GM12878 (cell line): Measurements from ENCODE around the gene TRAPPC3. TPM values are rescaled to one million over a fixed set of nuclear protein-coding genes. Genes with fewer than 3 reads are reported as not detected.

Experiments
- ATF7 ChIP-seq: fragments of 450-650 bp; IDR thresholded peaks from 2 replicates; pipeline ENCODE4 v1.6.1; 2016; ENCODE audit warnings: low read depth, mild to moderate bottlenecking
- BHLHE40 ChIP-seq, 2 experiments: fragments of 450-650 bp in 1 of 2; IDR thresholded peaks; 2 replicates each; pipeline ENCODE4 v1.6.1; 2011 to 2017; ENCODE audit warnings: low read depth in 2 of 2, borderline replicate concordance in 1 of 2, improper control_type of control experiment in 1 of 2, low read length in 1 of 2, mild to moderate bottlenecking in 1 of 2
- GABPA ChIP-seq: IDR thresholded peaks from 2 replicates; pipeline ENCODE4 v1.6.1; 2014; ENCODE audit warnings: antibody characterized with exemption, low read depth, mild to moderate bottlenecking, inconsistent platforms
- MTA3 ChIP-seq: IDR thresholded peaks from 2 replicates; pipeline ENCODE4 v1.6.1; 2012; ENCODE audit warnings: low read length, inconsistent platforms, borderline replicate concordance
- NFYA ChIP-seq: IDR thresholded peaks from 2 replicates; pipeline ENCODE4 v1.6.1; 2011; ENCODE audit warnings: low read depth, mild to moderate bottlenecking, low read length, improper control_type of control experiment, borderline replicate concordance
- REST ChIP-seq: IDR thresholded peaks from 2 replicates; pipeline ENCODE4 v1.6.1; 2012; ENCODE audit warnings: mild to moderate bottlenecking, low read depth, low read length
- TBL1XR1 ChIP-seq: IDR thresholded peaks from 2 replicates; pipeline ENCODE4 v1.6.1; 2012; ENCODE audit warnings: low read depth, low read length, improper control_type of control experiment
- TCF3 ChIP-seq: IDR thresholded peaks from 2 replicates; pipeline ENCODE4 v1.6.1; 2012; ENCODE audit warnings: low read depth, mild to moderate bottlenecking, low read length, borderline replicate concordance; ENCODE audit not compliant: insufficient read depth
- polyA plus RNA-seq, 11 experiments: library from polyadenylated mRNA; depleted of rRNA in 4 of 11; unstranded in 6 of 11; stranded (reverse) in 5 of 11; fragments of >200 nt; fragmentation: Nextera tagmentation in 4 of 11; fragmentation: Illumina TruSeq in 1 of 11; extraction: Ambion mirVana in 4 of 11; extraction: Trizol in 1 of 11; gene quantifications; 1 replicate in 1 of 11; 2 replicates in 10 of 11; pipeline versions ENCODE4 v1.2.1 to v1.2.3, GENCODE V29; 2011 to 2016; ENCODE audit warnings: inconsistent platforms in 2 of 11, missing spikeins in 2 of 11, low read depth in 1 of 11
- total RNA-seq, 4 experiments: library from RNA; depleted of rRNA in 3 of 4; stranded (reverse); fragments of >200 nt in 3 of 4; fragmentation: Illumina TruSeq in 1 of 4; extraction: Trizol in 1 of 4; gene quantifications; 2 replicates each; pipeline versions ENCODE4 v1.2.1 to v1.2.3, GENCODE V29; 2013 to 2021

The TRAPPC3 gene
- total and polyA plus RNA-seq, 10 of the 15 experiments (the other 5 are each of a cell fraction or from before 2014, with no cell fraction given), result 14.7 to 122 (median 70.5) TPM

- TF ChIP-seq REST (no peak), BHLHE40 (IDR thresholded peaks at IDR 0.05; ENCODE audit: borderline replicate concordance in 1 of 2, low read depth in 2 of 2, low read length in 1 of 2) (0 out of 4 replicates have a peak, but pooled peaks of 1 of the 2 experiments have one; percentile 19), GABPA (peak; percentile 88), MTA3 (no peak), TBL1XR1 (no peak), NFYA (no peak), TCF3 (0 out of 2 replicates have a peak, but pooled peaks have one; percentile 34), ATF7 (peak; percentile 66; the same call in 1 of the 2 replicates)
These were observed 11.7 kb upstream of the TRAPPC3 start (continued) for GRCh38 chr1:36160949-36161485.
